NOMO-1 treated with dmso at 0.1 percent for 144 hours (cell line): Measurements from ENCODE around the gene IGFL3.

ENCODE experiments used
- DNase-seq: peaks from one replicate; lab custom pipeline; 2025; ENCODE audit not compliant: unreplicated experiment; lab: John Stamatoyannopoulos, UW

IGFL3 gene

DNA sequence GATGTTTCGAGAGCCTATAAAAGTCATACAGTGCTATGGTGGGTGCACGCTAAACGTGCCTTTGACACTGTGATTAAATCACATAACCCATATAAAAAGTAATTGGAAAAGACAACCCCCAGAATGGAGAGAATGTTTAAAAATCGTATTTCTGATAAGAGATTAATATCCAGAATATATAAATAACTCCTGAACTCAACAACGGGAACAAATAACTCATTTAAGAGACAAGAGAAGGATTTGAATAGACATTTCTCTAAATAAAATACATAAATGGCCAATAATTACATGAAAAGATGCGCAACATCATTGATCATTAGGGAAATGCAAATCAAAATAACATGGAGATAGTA, 46.7 kb downstream of the IGFL3 start:
- DNase-seq, result no peak

- DNase-seq, result peak; percentile 63
Measured at GRCh38 chr19:46076951-46077814, 47.3 kb downstream of the IGFL3 start.

GRCh38 chr19:46076031-46076880, 48.2 kb downstream of the IGFL3 start:
- DNase-seq, result no peak

- no peak for DNase-seq
Measured at GRCh38 chr19:46073268-46073922, 51.1 kb downstream of the IGFL3 start.
